ENCODE results near the gene DUS2.
"Not testable (repeated sequence)": the region's sequence is repeated elsewhere in the genome, so short reads cannot be mapped to it uniquely, and the experiment has no call there.

- TF ChIP-seq, protein P1, sequence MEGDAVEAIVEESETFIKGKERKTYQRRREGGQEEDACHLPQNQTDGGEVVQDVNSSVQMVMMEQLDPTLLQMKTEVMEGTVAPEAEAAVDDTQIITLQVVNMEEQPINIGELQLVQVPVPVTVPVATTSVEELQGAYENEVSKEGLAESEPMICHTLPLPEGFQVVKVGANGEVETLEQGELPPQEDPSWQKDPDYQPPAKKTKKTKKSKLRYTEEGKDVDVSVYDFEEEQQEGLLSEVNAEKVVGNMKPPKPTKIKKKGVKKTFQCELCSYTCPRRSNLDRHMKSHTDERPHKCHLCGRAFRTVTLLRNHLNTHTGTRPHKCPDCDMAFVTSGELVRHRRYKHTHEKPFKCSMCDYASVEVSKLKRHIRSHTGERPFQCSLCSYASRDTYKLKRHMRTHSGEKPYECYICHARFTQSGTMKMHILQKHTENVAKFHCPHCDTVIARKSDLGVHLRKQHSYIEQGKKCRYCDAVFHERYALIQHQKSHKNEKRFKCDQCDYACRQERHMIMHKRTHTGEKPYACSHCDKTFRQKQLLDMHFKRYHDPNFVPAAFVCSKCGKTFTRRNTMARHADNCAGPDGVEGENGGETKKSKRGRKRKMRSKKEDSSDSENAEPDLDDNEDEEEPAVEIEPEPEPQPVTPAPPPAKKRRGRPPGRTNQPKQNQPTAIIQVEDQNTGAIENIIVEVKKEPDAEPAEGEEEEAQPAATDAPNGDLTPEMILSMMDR (IDR thresholded peaks at IDR 0.05): not testable (repeated sequence)
- TF ChIP-seq POLR2AphosphoS5 (IDR thresholded peaks at IDR 0.05; ENCODE audit: low read depth, low read length); REST (IDR thresholded peaks at IDR 0.05; ENCODE audit: insufficient read depth in 1 of 2, low read depth in 2 of 2, low read length in 1 of 2): not testable (repeated sequence)
These were observed 87.5 kb downstream of the DUS2 start for GRCh38 chr16:68110611-68111010.

Measured in Panc1 (cell line).